Measurements from ENCODE around the gene MRPL55. TPM values are rescaled to one million over a fixed set of nuclear protein-coding genes. Genes with fewer than 3 reads are reported as not detected.
A peak's percentile ranks its signal among the peaks of the same experiment; 100 is the strongest.

The MRPL55 gene
- total RNA-seq, 1 donor from 2014 or later, result 47.5 TPM

DNA sequence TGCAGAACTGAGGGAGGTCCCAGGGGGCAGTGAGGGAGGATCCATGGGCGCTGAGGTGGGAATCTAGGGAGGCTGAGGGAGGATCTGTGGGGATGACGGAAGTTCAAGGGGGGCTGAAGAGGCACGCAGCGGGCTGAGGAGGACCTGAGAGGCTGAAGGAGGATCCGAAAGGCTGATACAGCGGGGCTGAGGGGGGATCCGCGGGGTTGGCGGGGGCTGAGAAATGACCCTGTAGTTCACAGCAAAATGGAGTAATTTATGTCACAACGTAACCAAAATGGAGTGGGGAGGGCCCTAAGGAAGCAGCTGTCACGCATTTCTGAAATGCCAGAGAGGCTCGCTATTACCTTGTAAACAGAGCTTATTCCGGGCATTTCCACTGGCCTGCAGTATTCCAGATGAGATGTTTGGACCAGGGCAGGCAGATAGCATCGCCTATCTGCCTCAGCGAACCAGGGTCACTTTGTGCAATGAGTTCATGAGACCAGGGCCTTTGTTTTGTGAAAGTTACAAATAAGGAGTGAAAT lies 926 bp upstream of the MRPL55 start:
- Mint-ChIP-seq H3K36me3 (ENCODE audit: low read depth, unreplicated experiment) (peaks cover 4% of the 10 kb centered on the region), H3K4me3 (ENCODE audit: unreplicated experiment) (peak overlapping the region; percentile 95), H3K4me1 (ENCODE audit: unreplicated experiment) (peaks cover 15% of the 10 kb centered on the region), H3K27ac (ENCODE audit: unreplicated experiment) (peak overlapping the region; percentile 86), H3K27me3 (ENCODE audit: unreplicated experiment) (peaks cover 6% of the 10 kb centered on the region), H3K9me3 (ENCODE audit: unreplicated experiment) (no peaks in the 10 kb centered on the region)
- no peak for TF ChIP-seq CTCF (IDR thresholded peaks at IDR 0.05; ENCODE audit: unreplicated experiment)
- no peak for DNase-seq (ENCODE audit: low spot score)

DNA sequence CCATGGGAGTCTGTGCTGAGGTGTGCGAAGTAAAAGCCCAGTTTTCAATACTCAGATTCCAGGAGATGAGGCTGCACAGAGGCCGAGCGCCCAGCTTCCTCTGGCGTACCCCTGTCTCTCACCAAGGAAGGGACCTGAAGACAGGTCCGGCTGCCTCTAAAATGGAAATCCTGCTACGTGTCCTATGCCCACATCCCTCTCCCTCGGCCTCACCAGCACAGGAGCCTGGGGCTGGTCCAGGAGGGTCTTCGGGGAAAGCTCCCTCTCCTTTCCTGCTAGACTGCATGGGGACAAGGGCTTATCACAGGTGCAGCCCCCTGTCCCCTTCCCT lies 392 bp downstream of the MRPL55 start:
- H3K36me3 Mint-ChIP-seq (ENCODE audit: low read depth, unreplicated experiment), result peaks cover 4% of the 10 kb centered on the region
- peaks cover 10% of the 10 kb centered on the region for H3K27me3 Mint-ChIP-seq (ENCODE audit: unreplicated experiment)
- H3K4me3 Mint-ChIP-seq (ENCODE audit: unreplicated experiment), result peak overlapping the region; percentile 95
- DNase-seq (ENCODE audit: low spot score), result no peak
- H3K9me3 Mint-ChIP-seq (ENCODE audit: unreplicated experiment), result no peaks in the 10 kb centered on the region
- no peak overlapping the region for H3K27ac Mint-ChIP-seq (ENCODE audit: unreplicated experiment)
- no peak for TF ChIP-seq CTCF (IDR thresholded peaks at IDR 0.05; ENCODE audit: unreplicated experiment)
- H3K4me1 Mint-ChIP-seq (ENCODE audit: unreplicated experiment), result peaks cover 20% of the 10 kb centered on the region

- H3K36me3 Mint-ChIP-seq (ENCODE audit: low read depth, unreplicated experiment), result peaks cover 4% of the 10 kb centered on the region
- H3K4me1 Mint-ChIP-seq (ENCODE audit: unreplicated experiment), result peaks cover 20% of the 10 kb centered on the region
- no peak overlapping the region for H3K27ac Mint-ChIP-seq (ENCODE audit: unreplicated experiment)
- peak overlapping the region; percentile 95 for H3K4me3 Mint-ChIP-seq (ENCODE audit: unreplicated experiment)
- no peaks in the 10 kb centered on the region for H3K9me3 Mint-ChIP-seq (ENCODE audit: unreplicated experiment)
- no peak for TF ChIP-seq CTCF (IDR thresholded peaks at IDR 0.05; ENCODE audit: unreplicated experiment)
- peaks cover 10% of the 10 kb centered on the region for H3K27me3 Mint-ChIP-seq (ENCODE audit: unreplicated experiment)
- no peak for DNase-seq (ENCODE audit: low spot score)
These were observed 926 bp downstream of the MRPL55 start for GRCh38 chr1:228108055-228108690.

GRCh38 chr1:228107636-228108035 lies 1.5 kb downstream of the MRPL55 start:
- no peak for DNase-seq (ENCODE audit: low spot score)

More at GRCh38 chr1:228107636-228108035, 1.5 kb downstream of the MRPL55 start:
- H3K4me3 Mint-ChIP-seq (ENCODE audit: unreplicated experiment), result peak overlapping the region; percentile 95
- peaks cover 10% of the 10 kb centered on the region for H3K27me3 Mint-ChIP-seq (ENCODE audit: unreplicated experiment)
- no peak overlapping the region for H3K27ac Mint-ChIP-seq (ENCODE audit: unreplicated experiment)
- TF ChIP-seq CTCF (IDR thresholded peaks at IDR 0.05; ENCODE audit: unreplicated experiment), result no peak
- H3K4me1 Mint-ChIP-seq (ENCODE audit: unreplicated experiment), result peaks cover 20% of the 10 kb centered on the region
- H3K9me3 Mint-ChIP-seq (ENCODE audit: unreplicated experiment), result no peaks in the 10 kb centered on the region
- H3K36me3 Mint-ChIP-seq (ENCODE audit: low read depth, unreplicated experiment), result peaks cover 4% of the 10 kb centered on the region

Data from endothelial cell (in vitro differentiated cells).